Neutrophil (primary cell): ENCODE data around the gene P2RY11.

Experiments
- H3K27ac ChIP-seq: fragments of 200-600 bp; sonication (generic); 2 replicates; pipeline ENCODE4 v1.5.1; 2016; ENCODE audit warnings: mild to moderate bottlenecking, moderate library complexity
- H3K27me3 ChIP-seq: fragments of 200-600 bp; sonication (generic); 2 replicates; pipeline ENCODE4 v1.6.0; 2016; ENCODE audit warnings: mild to moderate bottlenecking
- H3K36me3 ChIP-seq: fragments of 200-600 bp; sonication (generic); 2 replicates; pipeline ENCODE4 v1.5.1; 2017
- H3K4me1 ChIP-seq, 2 experiments: fragments of 200-600 bp in 1 of 2; sonication (generic) in 1 of 2; 1 replicate in 1 of 2; 2 replicates in 1 of 2; pipeline versions ENCODE4 v1.5.1 to v1.6.1; 2013 to 2016; ENCODE audit warnings: low read depth in 1 of 2, low read length in 1 of 2, mild to moderate bottlenecking in 1 of 2, moderate library complexity in 1 of 2; ENCODE audit not compliant: control insufficient read depth in 1 of 2, insufficient read depth in 1 of 2
- H3K4me3 ChIP-seq, 2 experiments: fragments of 200-600 bp in 1 of 2; sonication (generic) in 1 of 2; 1 replicate in 1 of 2; 2 replicates in 1 of 2; pipeline ENCODE4 v1.5.1; 2013 to 2016; ENCODE audit warnings: low read depth in 1 of 2, low read length in 1 of 2, mild to moderate bottlenecking in 1 of 2, moderate library complexity in 1 of 2
- H3K9me3 ChIP-seq: fragments of 200-600 bp; sonication (generic); 2 replicates; pipeline ENCODE4 v1.5.1; 2016
- CTCF ChIP-seq: fragments of 200-600 bp; sonication (generic); IDR thresholded peaks from 2 replicates; pipeline ENCODE4 v1.5.1; 2016; ENCODE audit warnings: antibody characterized with exemption

The P2RY11 gene

GRCh38 chr19:10104665-10105508, 6.6 kb upstream of the P2RY11 start:
- H3K9me3 ChIP-seq = no peaks in the 10 kb centered on the region
- H3K27ac ChIP-seq = peak overlapping the region; percentile 10
- H3K4me1 ChIP-seq = peaks cover 25 to 34% of the 10 kb centered on the region in 2 experiments
- TF ChIP-seq CTCF = no peak
- no peak overlapping the region for H3K4me3 ChIP-seq
- peaks cover 5% of the 10 kb centered on the region for H3K36me3 ChIP-seq
- no peaks in the 10 kb centered on the region for H3K27me3 ChIP-seq

GRCh38 chr19:10105509-10106099, 5.9 kb upstream of the P2RY11 start:
- Histone ChIP-seq H3K27ac (peak overlapping the region; percentile 59), H3K4me1 (peaks cover 25 to 35% of the 10 kb centered on the region in 2 experiments), H3K4me3 (peak overlapping the region; percentile 63 to 66), H3K27me3 (no peaks in the 10 kb centered on the region), H3K9me3 (no peaks in the 10 kb centered on the region), H3K36me3 (peaks cover 8% of the 10 kb centered on the region)
- TF ChIP-seq CTCF = no peak

- Histone ChIP-seq H3K9me3 (no peaks in the 10 kb centered on the region), H3K4me1 (peaks cover 32 to 41% of the 10 kb centered on the region in 2 experiments), H3K4me3 (peak within 1 kb of the TSS; percentile 63 to 66), H3K36me3 (peaks cover 8% of the 10 kb centered on the region), H3K27ac (peak within 1 kb of the TSS; percentile 59), H3K27me3 (no peaks in the 10 kb centered on the region)
- TF ChIP-seq CTCF = peak; percentile 36
Measured at GRCh38 chr19:10106100-10106936, 5.2 kb upstream of the P2RY11 start, which contains the start of gene PPAN. Gene PPAN, plus strand, starts transcription at chr19:10106362. Its CDS starts 33 bp downstream, at chr19:10106395.

- Histone ChIP-seq H3K36me3 (peaks cover 8% of the 10 kb centered on the region), H3K9me3 (no peaks in the 10 kb centered on the region), H3K27ac (no peak overlapping the region), H3K4me3 (no peak overlapping the region), H3K4me1 (peaks cover 38 to 42% of the 10 kb centered on the region in 2 experiments), H3K27me3 (no peaks in the 10 kb centered on the region)
- no peak for TF ChIP-seq CTCF
Measured at GRCh38 chr19:10107254-10107653, 4.2 kb upstream of the P2RY11 start.

- TF ChIP-seq CTCF = no peak
- H3K36me3 ChIP-seq = peaks cover 8% of the 10 kb centered on the region
- H3K4me1 ChIP-seq = peaks cover 42% of the 10 kb centered on the region in 2 experiments
- no peak overlapping the region for H3K27ac ChIP-seq
- H3K4me3 ChIP-seq = no peak overlapping the region
- H3K27me3 ChIP-seq = no peaks in the 10 kb centered on the region
- no peaks in the 10 kb centered on the region for H3K9me3 ChIP-seq
Measured at GRCh38 chr19:10107817-10108367, 3.6 kb upstream of the P2RY11 start.
